ENCODE measurements around the gene CADPS. TPM values are rescaled to one million over a fixed set of nuclear protein-coding genes. Genes with fewer than 3 reads are reported as not detected.

Gene CADPS
- total and polyA plus RNA-seq, 9 of the 15 experiments (the other 6 are each of a cell fraction or from before 2014, with no cell fraction given) = not detected

GRCh38 chr3:62839748-62840147 is 35.5 kb downstream of the CADPS start (continued):
- TF ChIP-seq ZNF184 (CRISPR knock-in tag; IDR thresholded peaks at IDR 0.05) = no peak
- no peak for TF ChIP-seq DDX20 (tag; IDR thresholded peaks at IDR 0.05; ENCODE audit: low read depth)
- no peak for TF ChIP-seq SIN3B (IDR thresholded peaks at IDR 0.05; ENCODE audit: low read depth)
- no peak for TF ChIP-seq ZNF143 (CRISPR knock-in tag; IDR thresholded peaks at IDR 0.05)
- no peak for TF ChIP-seq STAG1 (CRISPR knock-in tag; IDR thresholded peaks at IDR 0.05; ENCODE audit: borderline replicate concordance)
- TF ChIP-seq, protein P1, sequence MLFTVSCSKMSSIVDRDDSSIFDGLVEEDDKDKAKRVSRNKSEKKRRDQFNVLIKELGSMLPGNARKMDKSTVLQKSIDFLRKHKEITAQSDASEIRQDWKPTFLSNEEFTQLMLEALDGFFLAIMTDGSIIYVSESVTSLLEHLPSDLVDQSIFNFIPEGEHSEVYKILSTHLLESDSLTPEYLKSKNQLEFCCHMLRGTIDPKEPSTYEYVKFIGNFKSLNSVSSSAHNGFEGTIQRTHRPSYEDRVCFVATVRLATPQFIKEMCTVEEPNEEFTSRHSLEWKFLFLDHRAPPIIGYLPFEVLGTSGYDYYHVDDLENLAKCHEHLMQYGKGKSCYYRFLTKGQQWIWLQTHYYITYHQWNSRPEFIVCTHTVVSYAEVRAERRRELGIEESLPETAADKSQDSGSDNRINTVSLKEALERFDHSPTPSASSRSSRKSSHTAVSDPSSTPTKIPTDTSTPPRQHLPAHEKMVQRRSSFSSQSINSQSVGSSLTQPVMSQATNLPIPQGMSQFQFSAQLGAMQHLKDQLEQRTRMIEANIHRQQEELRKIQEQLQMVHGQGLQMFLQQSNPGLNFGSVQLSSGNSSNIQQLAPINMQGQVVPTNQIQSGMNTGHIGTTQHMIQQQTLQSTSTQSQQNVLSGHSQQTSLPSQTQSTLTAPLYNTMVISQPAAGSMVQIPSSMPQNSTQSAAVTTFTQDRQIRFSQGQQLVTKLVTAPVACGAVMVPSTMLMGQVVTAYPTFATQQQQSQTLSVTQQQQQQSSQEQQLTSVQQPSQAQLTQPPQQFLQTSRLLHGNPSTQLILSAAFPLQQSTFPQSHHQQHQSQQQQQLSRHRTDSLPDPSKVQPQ (CRISPR knock-in tag; IDR thresholded peaks at IDR 0.05; ENCODE audit: borderline replicate concordance) = no peak

- Histone ChIP-seq H3K27me3 (ENCODE audit: control insufficient read depth in 2 of 2, insufficient read depth in 2 of 2, low read length in 2 of 2) (no peaks in the 10 kb centered on the region), H3K9me1 (ENCODE audit: control insufficient read depth, insufficient read depth, low read length) (no peaks in the 10 kb centered on the region), H3K4me2 (ENCODE audit: insufficient read depth, low read length) (no peak overlapping the region), H3K27ac (ENCODE audit: extremely low read depth, low read depth, low read length) (no peak overlapping the region), H3K79me2 (ENCODE audit: control insufficient read depth, insufficient read depth, low read length) (no peaks in the 10 kb centered on the region), H3K4me1 (replicated peaks in 1 of 2; ENCODE audit: control insufficient read depth in 2 of 2, insufficient read depth in 2 of 2, low read length in 2 of 2) (no peaks in the 10 kb centered on the region), H2AFZ (ENCODE audit: low read depth, low read length) (no peak overlapping the region), H3K4me3 (no peak overlapping the region), H3K9me3 (replicated peaks; ENCODE audit: control insufficient read depth, insufficient read depth, low read depth, low read length) (no peaks in the 10 kb centered on the region), H3K36me3 (ENCODE audit: control insufficient read depth, insufficient read depth, low read length) (no peaks in the 10 kb centered on the region), H4K20me1 (replicated peaks; ENCODE audit: control insufficient read depth, insufficient read depth, low read length) (no peaks in the 10 kb centered on the region), H3K9ac (ENCODE audit: insufficient read depth in 1 of 2, low read depth in 2 of 2, low read length in 2 of 2) (no peak overlapping the region)
- in situ Hi-C loops (cut with MboI) = no loop called here
- DNase-seq (ENCODE audit: extremely low read depth in 1 of 4, low spot score in 3 of 4) (no peak), ATAC-seq (no peak), FAIRE-seq (no peak)
- no TSS peak for BruUV-seq (replicated peaks)
- ChIA-PET CTCF (ENCODE audit: low intra/inter-chr PET ratio) (no interaction called here), POLR2A (no interaction called here)
- TF ChIP-seq TEAD4 (IDR thresholded peaks at IDR 0.05; ENCODE audit: low read length) (no peak), TEAD4 (CRISPR knock-in tag; IDR thresholded peaks at IDR 0.05; ENCODE audit: borderline replicate concordance) (no peak), FOXA1 (IDR thresholded peaks at IDR 0.05; ENCODE audit: borderline replicate concordance) (no peak), ERF (CRISPR knock-in tag; IDR thresholded peaks at IDR 0.05) (no peak), THAP12 (CRISPR knock-in tag; IDR thresholded peaks at IDR 0.05) (no peak), ZNF589 (CRISPR knock-in tag; IDR thresholded peaks at IDR 0.05; ENCODE audit: low read depth) (no peak)
- intact Hi-C loops (cut with micrococcal nuclease) = no loop called here
- WGBS (ENCODE audit: insufficient coverage, low coverage, missing lambda C conversion rate) = 0% methylated on average over 6 of the region's 6 CpGs
These were observed 38.0 kb downstream of the CADPS start for GRCh38 chr3:62837145-62837787.

Data from K562 (cell line).